Gastrocnemius medialis (tissue), 4 donors: ENCODE measurements around the gene LONP2. TPM values are rescaled to one million over a fixed set of nuclear protein-coding genes. Genes with fewer than 3 reads are reported as not detected.

Experiments used
- ATAC-seq, 2 donors: fragments of 150-250 bp; one replicate each; pipeline ENCODE4 v1.9.1; 2016
- DNase-seq, 2 donors: peaks; one replicate each; pipeline ENCODE4 v3.0.0-alpha.2; 2019
- H3K27ac ChIP-seq, 4 donors: fragments of 200-600 bp; sonication (generic); 1 replicate in 1 of 4; 2 replicates in 3 of 4; pipeline ENCODE4 v1.5.1; 2016 to 2018; ENCODE audit warnings: mild to moderate bottlenecking in 2 of 4, moderate library complexity in 1 of 4
- H3K27me3 ChIP-seq, 3 donors: fragments of 200-600 bp; sonication (generic) in 2 of 3; 1 replicate in 1 of 3; 2 replicates in 2 of 3; pipeline versions ENCODE4 v1.5.1 to v1.6.0; 2016 to 2019; ENCODE audit warnings: mild to moderate bottlenecking in 1 of 3, moderate library complexity in 1 of 3
- H3K36me3 ChIP-seq, 2 donors: fragments of 200-600 bp; sonication (generic) in 1 of 2; one replicate each; pipeline ENCODE4 v1.5.1; 2017 to 2018
- H3K4me1 ChIP-seq, 2 donors: fragments of 200-600 bp; sonication (generic) in 1 of 2; one replicate each; pipeline ENCODE4 v1.5.1; 2016 to 2017; ENCODE audit warnings: mild to moderate bottlenecking in 2 of 2
- H3K4me3 ChIP-seq, 4 donors: fragments of 200-600 bp; sonication (generic) in 3 of 4; 1 replicate in 1 of 4; 2 replicates in 3 of 4; pipeline ENCODE4 v1.5.1; 2016 to 2019; ENCODE audit warnings: mild to moderate bottlenecking in 2 of 4
- H3K9me3 ChIP-seq, 3 donors: fragments of 200-600 bp; sonication (generic) in 2 of 3; 1 replicate in 1 of 3; 2 replicates in 2 of 3; pipeline ENCODE4 v1.5.1; 2016 to 2019
- POLR2A ChIP-seq, 2 donors: fragments of 450-650 bp; IDR thresholded peaks; one replicate each; pipeline ENCODE4 v1.6.1; 2017; ENCODE audit warnings: antibody characterized with exemption in 2 of 2, mild to moderate bottlenecking in 2 of 2, moderate library complexity in 2 of 2
- in situ Hi-C, 4 donors: fragments of 200-750 bp; cut with MboI; loops; one replicate each; pipeline versions ENCODE4 v1.15.0 to v1.8.0; 2017; ENCODE audit warnings: low sequenced_read_pairs in 4 of 4
- intact Hi-C: fragments of 100-400 bp; cut with DNase I; formaldehyde crosslinking; loops from one replicate; pipeline ENCODE4 v1.15.1; 2023; ENCODE audit warnings: low total_unique reads
- total RNA-seq, 4 donors: library from RNA; depleted of rRNA; stranded (reverse); fragments of >200 nt; gene quantifications; one replicate each; pipeline versions ENCODE4 v1.1.0 to v1.2.3, GENCODE V29; 2016
- TF ChIP-seq, protein P1 (sequence below), 5 experiments: fragments of 450-650 bp in 3 of 5; fragments of 200-600 bp in 2 of 5; sonication (generic) in 2 of 5; IDR thresholded peaks in 4 of 5; conservative IDR thresholded peaks in 1 of 5; 1 replicate in 4 of 5; 2 replicates in 1 of 5; pipeline ENCODE4 v1.5.1; 2016 to 2019; ENCODE audit warnings: antibody characterized with exemption in 5 of 5, mild to moderate bottlenecking in 3 of 5, moderate library complexity in 3 of 5

The LONP2 gene
- total RNA-seq, 4 donors from 2014 or later = 33.8 to 45.2 (median 42.4) TPM

DNA sequence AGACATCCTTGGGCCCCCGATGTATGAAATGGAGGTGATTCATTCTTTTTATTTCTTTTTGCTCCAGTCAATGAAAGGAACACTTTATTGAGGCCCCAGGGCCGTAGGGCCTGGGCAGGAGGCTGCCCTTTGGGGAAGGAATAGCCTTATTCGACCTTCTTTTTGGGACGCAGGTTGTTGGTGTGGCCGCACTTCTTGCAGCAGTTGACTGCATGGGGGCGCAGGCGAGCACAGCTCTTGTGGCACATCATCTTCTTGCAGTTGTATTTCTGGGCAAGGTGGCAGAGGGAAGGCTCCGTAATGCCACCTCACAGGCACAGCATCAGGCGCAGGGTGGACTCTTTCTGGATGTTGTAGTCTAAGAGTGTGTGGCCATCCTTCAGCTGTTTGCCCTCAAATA is 90.2 kb downstream of the LONP2 start:
- Histone ChIP-seq H3K36me3 (peaks cover 0 to 20% of the 10 kb centered on the region in 2 donors), H3K27me3 (no peaks in the 10 kb centered on the region), H3K4me1 (peaks cover 18% of the 10 kb centered on the region in 2 donors), H3K27ac (no peak overlapping the region), H3K9me3 (no peaks in the 10 kb centered on the region), H3K4me3 (no peak overlapping the region)
- in situ Hi-C loops = no loop called here
- ATAC-seq = no peak
- intact Hi-C loops = no loop called here
- DNase-seq = no peak
- TF ChIP-seq POLR2A (IDR thresholded peaks at IDR 0.05) = no peak
- TF ChIP-seq, protein P1, sequence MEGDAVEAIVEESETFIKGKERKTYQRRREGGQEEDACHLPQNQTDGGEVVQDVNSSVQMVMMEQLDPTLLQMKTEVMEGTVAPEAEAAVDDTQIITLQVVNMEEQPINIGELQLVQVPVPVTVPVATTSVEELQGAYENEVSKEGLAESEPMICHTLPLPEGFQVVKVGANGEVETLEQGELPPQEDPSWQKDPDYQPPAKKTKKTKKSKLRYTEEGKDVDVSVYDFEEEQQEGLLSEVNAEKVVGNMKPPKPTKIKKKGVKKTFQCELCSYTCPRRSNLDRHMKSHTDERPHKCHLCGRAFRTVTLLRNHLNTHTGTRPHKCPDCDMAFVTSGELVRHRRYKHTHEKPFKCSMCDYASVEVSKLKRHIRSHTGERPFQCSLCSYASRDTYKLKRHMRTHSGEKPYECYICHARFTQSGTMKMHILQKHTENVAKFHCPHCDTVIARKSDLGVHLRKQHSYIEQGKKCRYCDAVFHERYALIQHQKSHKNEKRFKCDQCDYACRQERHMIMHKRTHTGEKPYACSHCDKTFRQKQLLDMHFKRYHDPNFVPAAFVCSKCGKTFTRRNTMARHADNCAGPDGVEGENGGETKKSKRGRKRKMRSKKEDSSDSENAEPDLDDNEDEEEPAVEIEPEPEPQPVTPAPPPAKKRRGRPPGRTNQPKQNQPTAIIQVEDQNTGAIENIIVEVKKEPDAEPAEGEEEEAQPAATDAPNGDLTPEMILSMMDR (IDR thresholded peaks at IDR 0.05 in 4 of 5, conservative IDR thresholded peaks at IDR 0.05 in 1 of 5) = no peak

DNA sequence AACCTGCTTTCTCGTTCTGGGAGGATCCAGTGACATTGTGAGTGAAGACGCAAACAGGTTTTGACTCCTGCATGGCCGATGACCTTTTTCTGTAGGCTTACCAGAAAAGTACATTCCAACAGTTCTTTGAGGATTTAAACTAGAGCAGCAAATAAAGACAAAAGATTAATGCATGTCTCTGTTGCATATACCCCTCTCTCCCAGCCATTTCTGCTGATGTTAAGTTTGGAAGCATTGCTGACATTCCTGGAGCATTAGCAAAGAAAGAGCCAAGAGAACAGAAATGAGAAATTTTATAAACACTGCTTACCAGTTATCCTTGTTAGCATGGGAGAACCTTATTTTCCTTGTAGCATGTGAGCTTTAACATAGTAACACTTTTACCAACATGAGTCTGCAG is 91.9 kb downstream of the LONP2 start:
- no peaks in the 10 kb centered on the region for H3K9me3 ChIP-seq
- H3K27me3 ChIP-seq = no peaks in the 10 kb centered on the region
- H3K36me3 ChIP-seq = peaks cover 0 to 25% of the 10 kb centered on the region in 2 donors
- in situ Hi-C loops = no loop called here
- no peak for DNase-seq
- intact Hi-C loops = no loop called here
- no peak overlapping the region for H3K27ac ChIP-seq
- no peak for ATAC-seq
- TF ChIP-seq POLR2A (IDR thresholded peaks at IDR 0.05) = no peak
- TF ChIP-seq, protein P1 (IDR thresholded peaks at IDR 0.05 in 4 of 5, conservative IDR thresholded peaks at IDR 0.05 in 1 of 5) = no peak
- no peak overlapping the region for H3K4me3 ChIP-seq
- peaks cover 4% of the 10 kb centered on the region in 2 donors for H3K4me1 ChIP-seq

DNA sequence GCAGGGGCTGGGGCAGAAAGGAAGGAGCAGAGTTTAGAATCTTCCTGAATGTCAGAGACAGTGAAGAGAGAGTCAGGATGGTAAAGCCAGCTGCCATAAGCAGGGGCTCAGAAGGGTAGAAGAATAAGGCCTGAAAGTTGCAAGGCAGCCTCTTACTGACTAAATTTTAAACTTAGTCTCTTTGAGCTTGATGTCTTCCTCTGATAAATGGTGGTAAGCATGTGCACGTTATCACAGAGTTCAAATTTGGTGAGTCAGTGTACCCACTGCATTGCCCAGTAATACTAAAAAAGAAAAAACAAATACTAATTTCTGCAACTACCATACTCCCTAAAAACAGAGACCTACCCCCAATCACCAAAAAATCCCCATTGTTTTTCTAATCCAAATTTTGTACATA is 96.0 kb downstream of the LONP2 start:
- DNase-seq (no peak), ATAC-seq (no peak)
- in situ Hi-C loops = no loop called here
- Histone ChIP-seq H3K27me3 (no peaks in the 10 kb centered on the region), H3K36me3 (peaks cover 0 to 20% of the 10 kb centered on the region in 2 donors), H3K4me3 (no peak overlapping the region), H3K9me3 (no peaks in the 10 kb centered on the region), H3K27ac (no peak overlapping the region), H3K4me1 (no peaks in the 10 kb centered on the region)
- TF ChIP-seq POLR2A (IDR thresholded peaks at IDR 0.05) = no peak
- TF ChIP-seq, protein P1 (IDR thresholded peaks at IDR 0.05 in 4 of 5, conservative IDR thresholded peaks at IDR 0.05 in 1 of 5) = no peak
- intact Hi-C loops = no loop called here

DNA sequence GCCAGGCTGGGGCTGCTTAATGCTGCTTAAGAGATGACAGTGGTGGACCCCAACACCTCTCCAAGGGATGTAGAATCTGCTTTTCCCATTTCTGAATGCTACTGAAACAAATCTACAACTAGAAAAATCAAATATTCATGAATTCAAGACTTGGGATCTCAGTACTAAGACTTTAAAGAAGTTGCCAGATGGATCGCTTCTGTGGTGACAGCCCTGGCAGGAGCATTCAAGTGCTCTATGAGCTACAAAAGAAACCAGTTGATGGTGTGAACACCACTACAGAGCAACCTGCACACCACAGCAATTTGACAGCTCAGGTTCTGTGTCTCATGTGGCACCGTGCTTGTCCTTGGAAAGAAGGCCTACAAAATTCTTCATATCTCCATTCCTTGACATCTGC is 98.5 kb downstream of the LONP2 start:
- Histone ChIP-seq H3K27me3 (no peaks in the 10 kb centered on the region), H3K4me1 (no peaks in the 10 kb centered on the region), H3K27ac (no peak overlapping the region), H3K9me3 (no peaks in the 10 kb centered on the region), H3K36me3 (peaks cover 0 to 11% of the 10 kb centered on the region in 2 donors), H3K4me3 (no peak overlapping the region)
- intact Hi-C loops = no loop called here
- ATAC-seq (no peak), DNase-seq (no peak)
- in situ Hi-C loops = no loop called here
- TF ChIP-seq, protein P1 (IDR thresholded peaks at IDR 0.05 in 4 of 5, conservative IDR thresholded peaks at IDR 0.05 in 1 of 5) = no peak
- TF ChIP-seq POLR2A (IDR thresholded peaks at IDR 0.05) = no peak

DNA sequence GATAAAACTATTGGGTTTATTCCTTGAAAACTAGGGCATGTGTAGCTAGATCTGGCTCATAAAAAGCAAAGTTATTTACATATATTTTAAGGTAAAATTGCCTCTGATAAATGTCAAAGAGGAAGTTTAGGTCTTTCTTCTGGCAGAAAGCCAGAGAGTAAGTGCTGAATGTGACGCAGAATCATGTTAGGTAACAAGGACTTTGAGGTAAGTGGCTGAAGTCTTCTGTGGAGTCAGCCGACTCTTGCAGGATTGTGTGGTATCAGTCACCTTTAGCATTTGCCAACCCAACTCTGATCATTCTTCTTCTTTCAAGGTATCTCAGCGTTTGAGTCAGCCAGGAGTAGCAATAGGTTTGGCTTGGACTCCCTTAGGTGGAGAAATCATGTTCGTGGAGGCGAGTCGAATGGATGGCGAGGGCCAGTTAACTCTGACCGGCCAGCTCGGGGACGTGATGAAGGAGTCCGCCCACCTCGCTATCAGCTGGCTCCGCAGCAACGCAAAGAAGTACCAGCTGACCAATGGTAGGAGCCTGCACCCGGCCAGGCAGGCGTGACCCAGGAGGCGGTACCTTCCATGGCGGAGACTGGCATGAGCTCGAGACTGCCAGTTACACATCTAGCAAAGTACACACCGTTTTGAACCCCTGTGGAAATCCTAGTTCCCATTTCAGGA is 103.2 kb downstream of the LONP2 start:
- DNase-seq (no peak), ATAC-seq (no peak)
- intact Hi-C loops (no loop called here), in situ Hi-C loops (no loop called here)
- no peak overlapping the region for H3K27ac ChIP-seq
- no peaks in the 10 kb centered on the region for H3K9me3 ChIP-seq
- no peaks in the 10 kb centered on the region for H3K4me1 ChIP-seq
- TF ChIP-seq, protein P1 (IDR thresholded peaks at IDR 0.05 in 4 of 5, conservative IDR thresholded peaks at IDR 0.05 in 1 of 5) = no peak
- no peak for TF ChIP-seq POLR2A (IDR thresholded peaks at IDR 0.05)
- H3K27me3 ChIP-seq = no peaks in the 10 kb centered on the region
- no peak overlapping the region for H3K4me3 ChIP-seq
- peaks cover 0 to 33% of the 10 kb centered on the region in 2 donors for H3K36me3 ChIP-seq
